Measurements from ENCODE around the gene MRPL33.

DNA sequence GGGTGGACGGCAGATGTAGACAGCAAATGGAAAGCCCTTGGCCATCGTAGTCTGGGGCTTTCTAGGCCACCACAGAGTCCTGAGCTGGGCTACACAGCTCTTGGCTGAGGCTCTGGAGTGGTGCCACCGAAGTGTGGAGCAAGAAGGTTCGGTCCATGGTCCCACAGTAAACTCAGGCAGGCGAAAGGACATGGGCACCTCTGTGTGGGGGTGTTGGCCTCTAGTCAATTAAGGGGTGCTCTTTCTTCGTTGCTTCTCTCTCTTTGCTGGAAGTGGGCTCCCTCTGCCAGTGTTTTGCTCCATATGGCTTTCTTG, 34.7 kb upstream of the MRPL33 start:
- TF ChIP-seq, protein P1, sequence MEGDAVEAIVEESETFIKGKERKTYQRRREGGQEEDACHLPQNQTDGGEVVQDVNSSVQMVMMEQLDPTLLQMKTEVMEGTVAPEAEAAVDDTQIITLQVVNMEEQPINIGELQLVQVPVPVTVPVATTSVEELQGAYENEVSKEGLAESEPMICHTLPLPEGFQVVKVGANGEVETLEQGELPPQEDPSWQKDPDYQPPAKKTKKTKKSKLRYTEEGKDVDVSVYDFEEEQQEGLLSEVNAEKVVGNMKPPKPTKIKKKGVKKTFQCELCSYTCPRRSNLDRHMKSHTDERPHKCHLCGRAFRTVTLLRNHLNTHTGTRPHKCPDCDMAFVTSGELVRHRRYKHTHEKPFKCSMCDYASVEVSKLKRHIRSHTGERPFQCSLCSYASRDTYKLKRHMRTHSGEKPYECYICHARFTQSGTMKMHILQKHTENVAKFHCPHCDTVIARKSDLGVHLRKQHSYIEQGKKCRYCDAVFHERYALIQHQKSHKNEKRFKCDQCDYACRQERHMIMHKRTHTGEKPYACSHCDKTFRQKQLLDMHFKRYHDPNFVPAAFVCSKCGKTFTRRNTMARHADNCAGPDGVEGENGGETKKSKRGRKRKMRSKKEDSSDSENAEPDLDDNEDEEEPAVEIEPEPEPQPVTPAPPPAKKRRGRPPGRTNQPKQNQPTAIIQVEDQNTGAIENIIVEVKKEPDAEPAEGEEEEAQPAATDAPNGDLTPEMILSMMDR (IDR thresholded peaks at IDR 0.05; ENCODE audit: poor library complexity, severe bottlenecking): no peak
- TF ChIP-seq MXI1 (conservative IDR thresholded peaks at IDR 0.05; ENCODE audit: poor library complexity, severe bottlenecking) (no peak), POLR2AphosphoS5 (IDR thresholded peaks at IDR 0.05) (no peak), EZH2 (IDR thresholded peaks at IDR 0.05; ENCODE audit: borderline replicate concordance, insufficient read depth, low read length, poor library complexity, severe bottlenecking) (no peak), SMC3 (conservative IDR thresholded peaks at IDR 0.05; ENCODE audit: poor library complexity) (no peak), TAF1 (IDR thresholded peaks at IDR 0.05; ENCODE audit: low read depth) (no peak), EP300 (conservative IDR thresholded peaks at IDR 0.05; ENCODE audit: poor library complexity, severe bottlenecking) (no peak)
- TF ChIP-seq, protein P2, sequence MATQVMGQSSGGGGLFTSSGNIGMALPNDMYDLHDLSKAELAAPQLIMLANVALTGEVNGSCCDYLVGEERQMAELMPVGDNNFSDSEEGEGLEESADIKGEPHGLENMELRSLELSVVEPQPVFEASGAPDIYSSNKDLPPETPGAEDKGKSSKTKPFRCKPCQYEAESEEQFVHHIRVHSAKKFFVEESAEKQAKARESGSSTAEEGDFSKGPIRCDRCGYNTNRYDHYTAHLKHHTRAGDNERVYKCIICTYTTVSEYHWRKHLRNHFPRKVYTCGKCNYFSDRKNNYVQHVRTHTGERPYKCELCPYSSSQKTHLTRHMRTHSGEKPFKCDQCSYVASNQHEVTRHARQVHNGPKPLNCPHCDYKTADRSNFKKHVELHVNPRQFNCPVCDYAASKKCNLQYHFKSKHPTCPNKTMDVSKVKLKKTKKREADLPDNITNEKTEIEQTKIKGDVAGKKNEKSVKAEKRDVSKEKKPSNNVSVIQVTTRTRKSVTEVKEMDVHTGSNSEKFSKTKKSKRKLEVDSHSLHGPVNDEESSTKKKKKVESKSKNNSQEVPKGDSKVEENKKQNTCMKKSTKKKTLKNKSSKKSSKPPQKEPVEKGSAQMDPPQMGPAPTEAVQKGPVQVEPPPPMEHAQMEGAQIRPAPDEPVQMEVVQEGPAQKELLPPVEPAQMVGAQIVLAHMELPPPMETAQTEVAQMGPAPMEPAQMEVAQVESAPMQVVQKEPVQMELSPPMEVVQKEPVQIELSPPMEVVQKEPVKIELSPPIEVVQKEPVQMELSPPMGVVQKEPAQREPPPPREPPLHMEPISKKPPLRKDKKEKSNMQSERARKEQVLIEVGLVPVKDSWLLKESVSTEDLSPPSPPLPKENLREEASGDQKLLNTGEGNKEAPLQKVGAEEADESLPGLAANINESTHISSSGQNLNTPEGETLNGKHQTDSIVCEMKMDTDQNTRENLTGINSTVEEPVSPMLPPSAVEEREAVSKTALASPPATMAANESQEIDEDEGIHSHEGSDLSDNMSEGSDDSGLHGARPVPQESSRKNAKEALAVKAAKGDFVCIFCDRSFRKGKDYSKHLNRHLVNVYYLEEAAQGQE (IDR thresholded peaks at IDR 0.05; ENCODE audit: borderline replicate concordance): no peak

All from neural cell (in vitro differentiated cells).